ENCODE measurements around the gene MBNL2. TPM values are rescaled to one million over a fixed set of nuclear protein-coding genes. Genes with fewer than 3 reads are reported as not detected.

MBNL2 gene
- total and polyA plus RNA-seq, 2 of the 13 experiments (the other 11 are each of a cell fraction or from before 2014, with no cell fraction given), result 30.8 to 59.0 TPM

DNA sequence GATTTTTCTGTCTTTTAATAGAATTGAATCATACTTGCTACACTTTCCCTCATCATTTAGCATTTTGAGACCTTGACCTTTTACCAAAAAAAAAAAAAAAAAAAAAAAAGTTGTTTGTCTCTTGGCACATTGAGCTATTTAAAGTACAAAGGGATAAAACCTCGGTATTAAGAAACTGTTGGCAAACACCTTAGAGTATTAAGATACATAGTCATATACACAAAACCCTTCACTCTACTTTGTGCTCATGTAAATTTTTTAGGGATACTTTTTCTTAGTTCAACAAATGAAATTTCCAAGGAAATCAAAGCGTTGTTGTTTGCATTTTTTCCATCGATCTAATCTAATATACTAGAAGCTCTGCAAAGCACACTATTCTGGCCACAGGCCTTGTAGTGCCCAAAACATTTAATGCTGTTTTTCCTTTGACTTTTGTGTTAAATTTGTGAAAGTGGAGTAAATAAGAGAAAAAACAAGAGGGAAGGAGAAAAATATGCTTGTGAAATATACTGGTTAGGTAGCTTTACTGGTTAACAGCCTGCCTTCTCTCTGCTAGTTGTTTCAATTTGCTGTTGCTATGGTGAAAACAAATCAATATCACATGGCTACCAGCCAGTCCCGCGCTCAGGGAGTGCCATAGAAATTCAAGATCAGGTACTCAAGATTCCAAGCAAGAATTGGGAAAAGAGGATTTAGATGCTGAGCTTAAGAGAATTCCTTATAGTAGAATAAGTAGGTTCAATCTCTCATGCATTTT lies 2.6 kb downstream of the MBNL2 start (continued):
- no peak for TF ChIP-seq SATB2 (CRISPR knock-in tag; IDR thresholded peaks at IDR 0.05)
- peak; percentile 84 for TF ChIP-seq SIN3A (IDR thresholded peaks at IDR 0.05; ENCODE audit: borderline replicate concordance, low read depth, low read length)
- TF ChIP-seq, protein P1, sequence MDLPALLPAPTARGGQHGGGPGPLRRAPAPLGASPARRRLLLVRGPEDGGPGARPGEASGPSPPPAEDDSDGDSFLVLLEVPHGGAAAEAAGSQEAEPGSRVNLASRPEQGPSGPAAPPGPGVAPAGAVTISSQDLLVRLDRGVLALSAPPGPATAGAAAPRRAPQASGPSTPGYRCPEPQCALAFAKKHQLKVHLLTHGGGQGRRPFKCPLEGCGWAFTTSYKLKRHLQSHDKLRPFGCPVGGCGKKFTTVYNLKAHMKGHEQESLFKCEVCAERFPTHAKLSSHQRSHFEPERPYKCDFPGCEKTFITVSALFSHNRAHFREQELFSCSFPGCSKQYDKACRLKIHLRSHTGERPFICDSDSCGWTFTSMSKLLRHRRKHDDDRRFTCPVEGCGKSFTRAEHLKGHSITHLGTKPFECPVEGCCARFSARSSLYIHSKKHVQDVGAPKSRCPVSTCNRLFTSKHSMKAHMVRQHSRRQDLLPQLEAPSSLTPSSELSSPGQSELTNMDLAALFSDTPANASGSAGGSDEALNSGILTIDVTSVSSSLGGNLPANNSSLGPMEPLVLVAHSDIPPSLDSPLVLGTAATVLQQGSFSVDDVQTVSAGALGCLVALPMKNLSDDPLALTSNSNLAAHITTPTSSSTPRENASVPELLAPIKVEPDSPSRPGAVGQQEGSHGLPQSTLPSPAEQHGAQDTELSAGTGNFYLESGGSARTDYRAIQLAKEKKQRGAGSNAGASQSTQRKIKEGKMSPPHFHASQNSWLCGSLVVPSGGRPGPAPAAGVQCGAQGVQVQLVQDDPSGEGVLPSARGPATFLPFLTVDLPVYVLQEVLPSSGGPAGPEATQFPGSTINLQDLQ (CRISPR knock-in tag; IDR thresholded peaks at IDR 0.05), result no peak
- TF ChIP-seq, protein P2, sequence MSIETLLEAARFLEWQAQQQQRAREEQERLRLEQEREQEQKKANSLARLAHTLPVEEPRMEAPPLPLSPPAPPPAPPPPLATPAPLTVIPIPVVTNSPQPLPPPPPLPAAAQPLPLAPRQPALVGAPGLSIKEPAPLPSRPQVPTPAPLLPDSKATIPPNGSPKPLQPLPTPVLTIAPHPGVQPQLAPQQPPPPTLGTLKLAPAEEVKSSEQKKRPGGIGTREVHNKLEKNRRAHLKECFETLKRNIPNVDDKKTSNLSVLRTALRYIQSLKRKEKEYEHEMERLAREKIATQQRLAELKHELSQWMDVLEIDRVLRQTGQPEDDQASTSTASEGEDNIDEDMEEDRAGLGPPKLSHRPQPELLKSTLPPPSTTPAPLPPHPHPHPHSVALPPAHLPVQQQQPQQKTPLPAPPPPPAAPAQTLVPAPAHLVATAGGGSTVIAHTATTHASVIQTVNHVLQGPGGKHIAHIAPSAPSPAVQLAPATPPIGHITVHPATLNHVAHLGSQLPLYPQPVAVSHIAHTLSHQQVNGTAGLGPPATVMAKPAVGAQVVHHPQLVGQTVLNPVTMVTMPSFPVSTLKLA (IDR thresholded peaks at IDR 0.05), result peak; percentile 11; the same call in 1 of the 2 replicates
- no peak for TF ChIP-seq ZSCAN21 (CRISPR knock-in tag; IDR thresholded peaks at IDR 0.05; ENCODE audit: borderline replicate concordance)
- no peak for TF ChIP-seq NR2F1 (CRISPR knock-in tag; IDR thresholded peaks at IDR 0.05)
- TF ChIP-seq, protein P3, sequence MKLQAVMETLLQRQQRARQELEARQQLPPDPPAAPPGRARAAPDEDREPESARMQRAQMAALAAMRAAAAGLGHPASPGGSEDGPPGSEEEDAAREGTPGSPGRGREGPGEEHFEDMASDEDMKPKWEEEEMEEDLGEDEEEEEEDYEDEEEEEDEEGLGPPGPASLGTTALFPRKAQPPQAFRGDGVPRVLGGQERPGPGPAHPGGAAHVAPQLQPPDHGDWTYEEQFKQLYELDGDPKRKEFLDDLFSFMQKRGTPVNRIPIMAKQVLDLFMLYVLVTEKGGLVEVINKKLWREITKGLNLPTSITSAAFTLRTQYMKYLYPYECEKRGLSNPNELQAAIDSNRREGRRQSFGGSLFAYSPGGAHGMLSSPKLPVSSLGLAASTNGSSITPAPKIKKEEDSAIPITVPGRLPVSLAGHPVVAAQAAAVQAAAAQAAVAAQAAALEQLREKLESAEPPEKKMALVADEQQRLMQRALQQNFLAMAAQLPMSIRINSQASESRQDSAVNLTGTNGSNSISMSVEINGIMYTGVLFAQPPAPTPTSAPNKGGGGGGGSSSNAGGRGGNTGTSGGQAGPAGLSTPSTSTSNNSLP (IDR thresholded peaks at IDR 0.05; ENCODE audit: low read depth, low read length), result peak; percentile 60; the same call in 1 of the 2 replicates
- no peak for TF ChIP-seq ZSCAN9 (CRISPR knock-in tag; IDR thresholded peaks at IDR 0.05; ENCODE audit: borderline replicate concordance)
- 0 out of 2 replicates have a peak, but pooled peaks have one; percentile 4 for TF ChIP-seq RBFOX2 (IDR thresholded peaks at IDR 0.05; ENCODE audit: low read depth, low read length)
- TF ChIP-seq, protein P4, sequence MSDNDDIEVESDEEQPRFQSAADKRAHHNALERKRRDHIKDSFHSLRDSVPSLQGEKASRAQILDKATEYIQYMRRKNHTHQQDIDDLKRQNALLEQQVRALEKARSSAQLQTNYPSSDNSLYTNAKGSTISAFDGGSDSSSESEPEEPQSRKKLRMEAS (IDR thresholded peaks at IDR 0.05), result 0 out of 2 replicates have a peak, but pooled peaks have one; percentile 32
- TF ChIP-seq KAT2B (IDR thresholded peaks at IDR 0.05; ENCODE audit: borderline replicate concordance, low read depth, low read length), result peak; percentile 49; the same call in 1 of the 2 replicates
- peak; percentile 81 for TF ChIP-seq RFX1 (IDR thresholded peaks at IDR 0.05)
- TF ChIP-seq, protein P5, sequence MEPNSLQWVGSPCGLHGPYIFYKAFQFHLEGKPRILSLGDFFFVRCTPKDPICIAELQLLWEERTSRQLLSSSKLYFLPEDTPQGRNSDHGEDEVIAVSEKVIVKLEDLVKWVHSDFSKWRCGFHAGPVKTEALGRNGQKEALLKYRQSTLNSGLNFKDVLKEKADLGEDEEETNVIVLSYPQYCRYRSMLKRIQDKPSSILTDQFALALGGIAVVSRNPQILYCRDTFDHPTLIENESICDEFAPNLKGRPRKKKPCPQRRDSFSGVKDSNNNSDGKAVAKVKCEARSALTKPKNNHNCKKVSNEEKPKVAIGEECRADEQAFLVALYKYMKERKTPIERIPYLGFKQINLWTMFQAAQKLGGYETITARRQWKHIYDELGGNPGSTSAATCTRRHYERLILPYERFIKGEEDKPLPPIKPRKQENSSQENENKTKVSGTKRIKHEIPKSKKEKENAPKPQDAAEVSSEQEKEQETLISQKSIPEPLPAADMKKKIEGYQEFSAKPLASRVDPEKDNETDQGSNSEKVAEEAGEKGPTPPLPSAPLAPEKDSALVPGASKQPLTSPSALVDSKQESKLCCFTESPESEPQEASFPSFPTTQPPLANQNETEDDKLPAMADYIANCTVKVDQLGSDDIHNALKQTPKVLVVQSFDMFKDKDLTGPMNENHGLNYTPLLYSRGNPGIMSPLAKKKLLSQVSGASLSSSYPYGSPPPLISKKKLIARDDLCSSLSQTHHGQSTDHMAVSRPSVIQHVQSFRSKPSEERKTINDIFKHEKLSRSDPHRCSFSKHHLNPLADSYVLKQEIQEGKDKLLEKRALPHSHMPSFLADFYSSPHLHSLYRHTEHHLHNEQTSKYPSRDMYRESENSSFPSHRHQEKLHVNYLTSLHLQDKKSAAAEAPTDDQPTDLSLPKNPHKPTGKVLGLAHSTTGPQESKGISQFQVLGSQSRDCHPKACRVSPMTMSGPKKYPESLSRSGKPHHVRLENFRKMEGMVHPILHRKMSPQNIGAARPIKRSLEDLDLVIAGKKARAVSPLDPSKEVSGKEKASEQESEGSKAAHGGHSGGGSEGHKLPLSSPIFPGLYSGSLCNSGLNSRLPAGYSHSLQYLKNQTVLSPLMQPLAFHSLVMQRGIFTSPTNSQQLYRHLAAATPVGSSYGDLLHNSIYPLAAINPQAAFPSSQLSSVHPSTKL (CRISPR knock-in tag; IDR thresholded peaks at IDR 0.05), result peak; percentile 34
- 0 out of 4 replicates have a peak, but pooled peaks of 1 of the 2 experiments have one; percentile 35 for TF ChIP-seq POLR2A (IDR thresholded peaks at IDR 0.05; ENCODE audit: insufficient read depth in 1 of 2, low read depth in 2 of 2, low read length in 2 of 2)
